ENCODE data around the gene NFIX. TPM values are rescaled to one million over a fixed set of nuclear protein-coding genes. Genes with fewer than 3 reads are reported as not detected.

Gene NFIX
- total and polyA plus RNA-seq, 2 of the 13 experiments (the other 11 are each of a cell fraction or from before 2014, with no cell fraction given), result 3.4 to 5.4 TPM

GRCh38 chr19:13001502-13002165, 6.4 kb downstream of the NFIX start:
- ATAC-seq, result no peak
- no peak overlapping the region for H2AFZ ChIP-seq (ENCODE audit: low read length)
- H4K20me1 ChIP-seq (ENCODE audit: insufficient read depth, low read length), result peaks cover 6% of the 10 kb centered on the region; the same call in 1 of the 2 replicates
- CTCF ChIA-PET (ENCODE audit: low intra/inter-chr PET ratio, low total read pairs), result no interaction called here
- in situ Hi-C loops (cut with HindIII; ENCODE audit: extremely low pct_ligation_motif_present, low pct_unique_long_range_greater_than_20kb), result no loop called here
- no peak overlapping the region for H3K27ac ChIP-seq (ENCODE audit: extremely low read length, insufficient read depth, low read length)
- FAIRE-seq, result no peak
- no peaks in the 10 kb centered on the region for H3K9me3 ChIP-seq (ENCODE audit: low read length)
- H3K4me1 ChIP-seq (ENCODE audit: insufficient read depth, low read length), result peaks cover 27% of the 10 kb centered on the region
- H3K27me3 ChIP-seq (ENCODE audit: control insufficient read depth in 1 of 2, insufficient read depth in 2 of 2, low read length in 2 of 2), result no peaks in the 10 kb centered on the region; a peak in 1 of 5 replicates
- no peak overlapping the region for H3K4me2 ChIP-seq (ENCODE audit: low read depth, low read length)
- POLR2A ChIA-PET, result no interaction called here
- 97% methylated on average over 23 of the region's 41 CpGs for WGBS (ENCODE audit: low lambda C conversion rate)
- peaks cover 56% of the 10 kb centered on the region for H3K79me2 ChIP-seq (ENCODE audit: insufficient read depth, low read length)
- DNase-seq (ENCODE audit: low spot score), result no peak
- H3K9ac ChIP-seq (ENCODE audit: insufficient read depth, low read depth, low read length), result no peak overlapping the region
- BruUV-seq (replicated peaks), result no TSS peak
- H3K36me3 ChIP-seq (replicated peaks in 1 of 2; ENCODE audit: control insufficient read depth in 1 of 2, insufficient read depth in 2 of 2, low read length in 2 of 2), result peaks cover 6 to 10% of the 10 kb centered on the region in 2 experiments; a peak in 4 of 5 replicates
- intact Hi-C loops (cut with micrococcal nuclease; ENCODE audit: unreplicated experiment), result no loop called here
- TF ChIP-seq RBFOX2 (IDR thresholded peaks at IDR 0.05; ENCODE audit: low read depth, low read length) (0 out of 2 replicates have a peak, but pooled peaks have one; percentile 28), ZNF879 (CRISPR knock-in tag; IDR thresholded peaks at IDR 0.05) (no peak)
- no peak overlapping the region for H3K4me3 ChIP-seq (replicated peaks in 1 of 3; ENCODE audit: insufficient read depth in 1 of 3, low read depth in 2 of 3, low read length in 3 of 3)

- Histone ChIP-seq H3K4me2 (ENCODE audit: low read depth, low read length) (no peak overlapping the region), H3K27ac (ENCODE audit: extremely low read length, insufficient read depth, low read length) (no peak overlapping the region), H3K36me3 (replicated peaks in 1 of 2; ENCODE audit: control insufficient read depth in 1 of 2, insufficient read depth in 2 of 2, low read length in 2 of 2) (peaks cover 6 to 10% of the 10 kb centered on the region in 2 experiments; a peak in 4 of 5 replicates), H4K20me1 (ENCODE audit: insufficient read depth, low read length) (0 out of 2 replicates have a peak, but pooled peaks cover 4% of the 10 kb centered on the region), H3K4me1 (ENCODE audit: insufficient read depth, low read length) (peaks cover 20% of the 10 kb centered on the region), H3K4me3 (replicated peaks in 1 of 3; ENCODE audit: insufficient read depth in 1 of 3, low read depth in 2 of 3, low read length in 3 of 3) (no peak overlapping the region), H3K79me2 (ENCODE audit: insufficient read depth, low read length) (peaks cover 51% of the 10 kb centered on the region), H3K9me3 (ENCODE audit: low read length) (no peaks in the 10 kb centered on the region), H3K9ac (ENCODE audit: insufficient read depth, low read depth, low read length) (no peak overlapping the region), H3K27me3 (ENCODE audit: control insufficient read depth in 1 of 2, insufficient read depth in 2 of 2, low read length in 2 of 2) (no peaks in the 10 kb centered on the region; a peak in 1 of 5 replicates), H2AFZ (ENCODE audit: low read length) (no peak overlapping the region)
- peak; percentile 84 for TF ChIP-seq HNRNPL (IDR thresholded peaks at IDR 0.05; ENCODE audit: low read depth, low read length)
- TF ChIP-seq MYC (CRISPR knock-in tag; IDR thresholded peaks at IDR 0.05; ENCODE audit: borderline replicate concordance), result no peak
- 97% methylated on average over 20 of the region's 29 CpGs for WGBS (ENCODE audit: low lambda C conversion rate)
- in situ Hi-C loops (cut with HindIII; ENCODE audit: extremely low pct_ligation_motif_present, low pct_unique_long_range_greater_than_20kb) (no loop called here), intact Hi-C loops (cut with micrococcal nuclease; ENCODE audit: unreplicated experiment) (no loop called here)
- DNase-seq (ENCODE audit: low spot score) (no peak), ATAC-seq (no peak), FAIRE-seq (no peak)
- no TSS peak for BruUV-seq (replicated peaks)
- ChIA-PET CTCF (ENCODE audit: low intra/inter-chr PET ratio, low total read pairs) (no interaction called here), POLR2A (no interaction called here)
Observed at GRCh38 chr19:13002166-13002898, 7.1 kb downstream of the NFIX start.
